Stomach (tissue), 9 donors: ENCODE data around the gene TMEM176B. TPM values are rescaled to one million over a fixed set of nuclear protein-coding genes. Genes with fewer than 3 reads are reported as not detected.

Experiments used
- DNase-seq, 2 donors: peaks; one replicate each; pipeline versions ENCODE4 v3.0.0 to v3.0.0-alpha.2; 2013 to 2019
- H3K27ac ChIP-seq, 5 donors: fragments of 200-600 bp in 4 of 5; sonication (generic) in 4 of 5; one replicate each; pipeline ENCODE4 v1.5.1; 2013 to 2019; ENCODE audit warnings: mild to moderate bottlenecking in 1 of 5, moderate library complexity in 1 of 5
- H3K27me3 ChIP-seq, 3 donors: fragments of 200-600 bp; sonication (generic); one replicate each; pipeline ENCODE4 v1.5.1; 2017 to 2019; ENCODE audit warnings: mixed run types in 1 of 3
- H3K36me3 ChIP-seq, 4 donors: fragments of 200-600 bp; sonication (generic); 1 replicate in 3 of 4; 2 replicates in 1 of 4; pipeline ENCODE4 v1.5.1; 2016 to 2019
- H3K4me1 ChIP-seq, 4 donors: fragments of 200-600 bp; sonication (generic); one replicate each; pipeline ENCODE4 v1.5.1; 2016 to 2019
- H3K4me3 ChIP-seq, 4 donors: fragments of 200-600 bp; sonication (generic) in 3 of 4; one replicate each; pipeline ENCODE4 v1.5.1; 2016 to 2019; ENCODE audit warnings: mild to moderate bottlenecking in 1 of 4
- H3K9me3 ChIP-seq, 4 donors: fragments of 200-600 bp; sonication (generic); one replicate each; pipeline ENCODE4 v1.5.1; 2016 to 2019
- EP300 ChIP-seq: sonication (generic); formaldehyde crosslinking; IDR thresholded peaks from one replicate; pipeline ENCODE4 v1.6.1; 2017; ENCODE audit warnings: antibody characterized with exemption
- POLR2A ChIP-seq, 4 donors: fragments of 450-650 bp; IDR thresholded peaks; one replicate each; pipeline ENCODE4 v1.6.1; 2016; ENCODE audit warnings: antibody characterized with exemption in 4 of 4, control low read depth in 2 of 4, mild to moderate bottlenecking in 1 of 4, moderate library complexity in 1 of 4
- POLR2AphosphoS5 ChIP-seq, 3 donors: sonication (generic); formaldehyde crosslinking; IDR thresholded peaks; one replicate each; pipeline ENCODE4 v1.6.1; 2016; ENCODE audit warnings: antibody characterized with exemption in 3 of 3
- WGBS, 5 donors: extraction: QIAGEN DNeasy Blood & Tissue Kit in 3 of 5; methylation state at CpG; one replicate each; pipeline versions ENCODE4 v1.1.5 to v1.1.7; 2013 to 2018; 5-methylcytosine and 5-hydroxymethylcytosine counted together
- intact Hi-C: fragments of 100-400 bp; cut with DNase I; formaldehyde crosslinking; loops from one replicate; pipeline ENCODE4 v1.15.1; 2023; ENCODE audit warnings: low total_unique reads
- polyA plus RNA-seq, 3 donors: library from polyadenylated mRNA; stranded (reverse); fragments of 200-250 nt; gene quantifications; one replicate each; pipeline ENCODE4 v1.2.3, GENCODE V29; 2013
- total RNA-seq, 5 donors: library from RNA; depleted of rRNA; stranded (reverse); fragments of >200 nt; gene quantifications; one replicate each; pipeline versions ENCODE4 v1.1.0 to v1.2.3, GENCODE V29; 2014 to 2016
- TF ChIP-seq, protein P1 (sequence below), 7 experiments: fragments of 450-650 bp in 4 of 7; fragments of 200-600 bp in 3 of 7; sonication (generic) in 3 of 7; IDR thresholded peaks; one replicate each; pipeline ENCODE4 v1.5.1; 2016 to 2019; ENCODE audit warnings: antibody characterized with exemption in 7 of 7, control low read depth in 2 of 7, mild to moderate bottlenecking in 1 of 7
- donor health status: healthy with polysubstance abuse.
- donor health status: Bipolar disorder and iron deficiency.
- donor health status: healthy.

Gene TMEM176B
- total and polyA plus RNA-seq, 8 donors = 29.4 to 157 (median 88.8) TPM

DNA sequence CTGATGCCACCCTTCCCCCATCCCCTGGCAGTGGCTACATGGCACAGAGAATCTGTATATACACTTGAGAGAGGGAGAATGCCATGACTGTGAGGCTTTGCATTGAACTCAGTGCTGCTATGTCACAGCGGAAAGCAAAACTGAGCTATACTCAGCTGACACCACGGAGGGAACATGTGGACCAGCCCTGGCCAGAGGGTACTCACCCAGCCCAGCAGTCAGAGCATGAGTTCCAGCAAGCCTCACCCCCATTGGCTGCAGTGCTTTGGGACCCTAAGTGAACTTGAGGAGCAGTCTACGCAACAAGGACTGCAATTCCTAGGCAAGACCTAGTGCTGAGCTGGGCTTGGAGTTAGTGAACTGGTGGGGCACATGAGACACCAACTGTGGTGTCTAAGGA, 41.9 kb upstream of the TMEM176B start:
- H3K36me3 ChIP-seq = no peaks in the 10 kb centered on the region
- H3K9me3 ChIP-seq = no peaks in the 10 kb centered on the region
- DNase-seq = no peak
- no peak overlapping the region for H3K4me3 ChIP-seq
- 86 to 100% (median 92%) methylated on average over 2 to 3 of the region's 3 CpGs for WGBS, 5 donors
- H3K4me1 ChIP-seq = peaks cover 0 to 7% (median 3%) of the 10 kb centered on the region in 4 donors
- H3K27ac ChIP-seq = no peak overlapping the region
- intact Hi-C loops = no loop called here
- no peaks in the 10 kb centered on the region for H3K27me3 ChIP-seq
- TF ChIP-seq POLR2A (IDR thresholded peaks at IDR 0.05) (no peak), EP300 (no peak), POLR2AphosphoS5 (IDR thresholded peaks at IDR 0.05) (no peak)
- TF ChIP-seq, protein P1, sequence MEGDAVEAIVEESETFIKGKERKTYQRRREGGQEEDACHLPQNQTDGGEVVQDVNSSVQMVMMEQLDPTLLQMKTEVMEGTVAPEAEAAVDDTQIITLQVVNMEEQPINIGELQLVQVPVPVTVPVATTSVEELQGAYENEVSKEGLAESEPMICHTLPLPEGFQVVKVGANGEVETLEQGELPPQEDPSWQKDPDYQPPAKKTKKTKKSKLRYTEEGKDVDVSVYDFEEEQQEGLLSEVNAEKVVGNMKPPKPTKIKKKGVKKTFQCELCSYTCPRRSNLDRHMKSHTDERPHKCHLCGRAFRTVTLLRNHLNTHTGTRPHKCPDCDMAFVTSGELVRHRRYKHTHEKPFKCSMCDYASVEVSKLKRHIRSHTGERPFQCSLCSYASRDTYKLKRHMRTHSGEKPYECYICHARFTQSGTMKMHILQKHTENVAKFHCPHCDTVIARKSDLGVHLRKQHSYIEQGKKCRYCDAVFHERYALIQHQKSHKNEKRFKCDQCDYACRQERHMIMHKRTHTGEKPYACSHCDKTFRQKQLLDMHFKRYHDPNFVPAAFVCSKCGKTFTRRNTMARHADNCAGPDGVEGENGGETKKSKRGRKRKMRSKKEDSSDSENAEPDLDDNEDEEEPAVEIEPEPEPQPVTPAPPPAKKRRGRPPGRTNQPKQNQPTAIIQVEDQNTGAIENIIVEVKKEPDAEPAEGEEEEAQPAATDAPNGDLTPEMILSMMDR (IDR thresholded peaks at IDR 0.05) = no peak

DNA sequence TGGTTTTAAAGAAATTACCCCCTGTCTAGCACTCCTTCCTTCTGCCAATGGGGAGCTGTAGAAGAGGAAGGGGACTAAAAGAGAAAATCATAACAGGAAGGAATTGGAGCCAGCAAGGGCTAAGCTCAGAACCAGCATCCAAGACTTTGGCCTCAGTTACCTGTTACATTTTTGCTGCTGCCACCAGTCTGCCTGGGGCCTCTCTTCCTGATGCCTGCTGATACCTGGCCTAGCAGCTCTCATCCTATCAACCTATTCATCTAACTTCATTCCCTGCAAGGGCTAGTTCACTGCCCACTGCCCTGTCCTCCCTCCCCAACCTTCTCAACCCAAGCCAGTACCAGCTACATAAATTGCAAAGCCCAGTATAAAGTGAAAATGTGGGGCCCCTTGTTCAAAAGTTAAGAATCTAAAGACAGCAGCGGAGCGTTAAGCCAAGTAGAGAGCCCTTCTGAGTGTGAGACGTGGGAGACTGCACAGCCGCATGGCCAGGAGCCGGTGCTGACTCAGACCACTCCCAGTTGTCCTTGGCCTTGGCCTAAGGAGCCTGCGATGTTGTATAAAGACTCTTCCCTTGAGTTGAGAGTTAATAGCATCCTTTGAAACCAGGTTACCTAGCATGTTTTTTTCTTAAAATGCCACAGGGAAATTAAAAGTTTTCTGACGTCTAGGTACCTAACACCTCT, 38.9 kb upstream of the TMEM176B start:
- peaks cover 0 to 10% (median 0%) of the 10 kb centered on the region in 3 donors for H3K27me3 ChIP-seq
- H3K4me1 ChIP-seq = no peaks in the 10 kb centered on the region
- 75 to 83% (median 80%) methylated on average over 7 of the region's 7 CpGs for WGBS, 5 donors
- no peak for DNase-seq
- intact Hi-C loops = no loop called here
- H3K4me3 ChIP-seq = no peak overlapping the region
- no peak overlapping the region for H3K27ac ChIP-seq
- H3K9me3 ChIP-seq = no peaks in the 10 kb centered on the region
- no peaks in the 10 kb centered on the region for H3K36me3 ChIP-seq
- TF ChIP-seq, protein P1 (IDR thresholded peaks at IDR 0.05) = no peak

DNA sequence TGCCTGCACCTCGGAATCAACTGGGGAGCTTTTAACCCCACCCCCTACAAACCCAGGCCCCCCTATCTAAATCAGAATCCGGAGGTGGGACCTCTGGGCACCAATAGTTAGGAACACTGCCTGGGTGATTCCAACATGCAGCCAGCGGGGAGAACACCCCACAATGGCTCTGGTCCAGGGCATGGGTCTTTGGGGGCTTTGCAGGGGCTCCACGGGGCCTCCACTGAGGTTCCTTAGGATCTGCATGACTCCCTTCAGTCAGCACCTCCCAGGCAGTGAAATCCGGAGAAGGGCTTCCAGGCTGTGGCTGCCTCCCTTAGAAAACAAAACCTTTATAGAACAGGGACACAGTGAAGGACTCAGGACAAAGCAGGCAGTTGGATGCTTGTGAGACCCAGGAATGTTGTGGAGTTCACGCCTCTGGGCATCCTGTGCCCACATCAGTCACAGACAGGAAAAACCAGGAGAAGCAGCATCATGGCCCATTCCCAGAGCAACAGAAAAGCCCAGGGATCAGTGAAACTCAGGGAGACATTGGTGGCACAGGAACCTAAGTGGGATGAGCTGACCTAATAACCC, 35.6 kb upstream of the TMEM176B start:
- WGBS, 5 donors = 65 to 78% (median 77%) methylated on average over 6 of the region's 6 CpGs
- no peaks in the 10 kb centered on the region for H3K36me3 ChIP-seq
- H3K27ac ChIP-seq = no peak overlapping the region
- TF ChIP-seq POLR2A (IDR thresholded peaks at IDR 0.05) (no peak), EP300 (no peak), POLR2AphosphoS5 (IDR thresholded peaks at IDR 0.05) (no peak)
- TF ChIP-seq, protein P1 (IDR thresholded peaks at IDR 0.05) = no peak
- DNase-seq = no peak
- H3K4me3 ChIP-seq = no peak overlapping the region
- intact Hi-C loops = no loop called here
- H3K4me1 ChIP-seq = no peaks in the 10 kb centered on the region
- peaks cover 0 to 16% (median 0%) of the 10 kb centered on the region in 3 donors for H3K27me3 ChIP-seq
- H3K9me3 ChIP-seq = no peaks in the 10 kb centered on the region

DNA sequence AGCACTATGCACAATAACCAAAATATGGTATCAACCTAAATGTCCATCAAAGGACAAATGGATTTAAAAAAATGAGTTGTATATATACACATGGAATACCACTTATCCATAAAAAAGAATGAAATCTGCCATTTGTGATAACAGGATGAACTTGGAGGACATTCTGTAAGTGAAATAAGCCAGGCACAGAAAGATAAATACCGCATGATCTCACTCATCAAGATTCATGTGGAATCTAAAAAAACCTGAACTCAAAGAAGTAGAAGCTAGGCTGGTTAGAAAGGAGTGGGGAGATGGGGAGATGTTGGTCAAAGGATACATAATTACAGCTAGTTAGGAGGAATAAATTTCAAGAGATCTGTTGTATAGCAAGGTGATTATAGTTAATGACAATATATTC, 34.9 kb upstream of the TMEM176B start:
- no peak for DNase-seq
- TF ChIP-seq, protein P1 (IDR thresholded peaks at IDR 0.05) = no peak
- TF ChIP-seq EP300 (no peak), POLR2A (IDR thresholded peaks at IDR 0.05) (no peak), POLR2AphosphoS5 (IDR thresholded peaks at IDR 0.05) (no peak)
- 67 to 93% (median 78%) methylated on average over 1 of the region's 1 CpG for WGBS, 5 donors

More for the DNA sequence above, 34.9 kb upstream of the TMEM176B start:
- intact Hi-C loops = no loop called here
- H3K27ac ChIP-seq = no peak overlapping the region
- H3K4me3 ChIP-seq = no peak overlapping the region
- no peaks in the 10 kb centered on the region for H3K36me3 ChIP-seq
- H3K27me3 ChIP-seq = peaks cover 0 to 16% (median 0%) of the 10 kb centered on the region in 3 donors
- no peaks in the 10 kb centered on the region for H3K4me1 ChIP-seq
- no peaks in the 10 kb centered on the region for H3K9me3 ChIP-seq
